Sigmoid colon (tissue), 4 donors: Measurements from ENCODE around the gene VPS45.
"Not testable (repeated sequence)": the region's sequence is repeated elsewhere in the genome, so short reads cannot be mapped to it uniquely, and the experiment has no call there.

Experiments
- POLR2A ChIP-seq, 2 donors: fragments of 450-650 bp; IDR thresholded peaks; one replicate each; pipeline ENCODE4 v1.6.1; 2016; ENCODE audit warnings: antibody characterized with exemption in 2 of 2, mild to moderate bottlenecking in 2 of 2, moderate library complexity in 2 of 2
- POLR2AphosphoS5 ChIP-seq, 4 donors: sonication (generic); formaldehyde crosslinking; IDR thresholded peaks; one replicate each; pipeline ENCODE4 v1.6.1; 2017; ENCODE audit warnings: antibody characterized with exemption in 4 of 4
- TF ChIP-seq, protein P1 (sequence below), 4 experiments: fragments of 450-650 bp in 3 of 4; fragments of 200-600 bp in 1 of 4; IDR thresholded peaks; one replicate each; pipeline ENCODE4 v1.5.1; 2016 to 2019; ENCODE audit warnings: antibody characterized with exemption in 4 of 4, mild to moderate bottlenecking in 3 of 4, moderate library complexity in 2 of 4

DNA sequence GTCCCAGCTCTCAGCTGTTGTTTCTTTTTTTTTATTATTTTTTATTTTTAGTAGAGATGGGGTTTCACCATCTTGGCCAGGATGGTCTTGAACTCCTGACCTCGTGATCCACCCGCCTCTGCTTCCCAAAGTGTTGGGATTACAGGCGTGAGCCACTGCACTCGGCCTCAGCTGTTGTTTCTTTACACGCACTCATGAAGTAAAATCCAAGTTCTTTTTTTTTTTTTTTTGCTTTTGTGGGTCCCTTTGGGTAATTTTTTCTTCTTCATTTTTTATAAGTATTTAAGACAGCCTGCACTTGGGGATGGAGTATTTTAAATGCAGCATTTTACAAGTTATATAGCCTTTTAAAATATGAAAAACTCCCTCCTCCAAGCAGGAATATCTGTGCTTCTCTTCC lies 78.4 kb downstream of the VPS45 start:
- not testable (repeated sequence) for TF ChIP-seq POLR2AphosphoS5, POLR2A (IDR thresholded peaks at IDR 0.05)
- TF ChIP-seq, protein P1, sequence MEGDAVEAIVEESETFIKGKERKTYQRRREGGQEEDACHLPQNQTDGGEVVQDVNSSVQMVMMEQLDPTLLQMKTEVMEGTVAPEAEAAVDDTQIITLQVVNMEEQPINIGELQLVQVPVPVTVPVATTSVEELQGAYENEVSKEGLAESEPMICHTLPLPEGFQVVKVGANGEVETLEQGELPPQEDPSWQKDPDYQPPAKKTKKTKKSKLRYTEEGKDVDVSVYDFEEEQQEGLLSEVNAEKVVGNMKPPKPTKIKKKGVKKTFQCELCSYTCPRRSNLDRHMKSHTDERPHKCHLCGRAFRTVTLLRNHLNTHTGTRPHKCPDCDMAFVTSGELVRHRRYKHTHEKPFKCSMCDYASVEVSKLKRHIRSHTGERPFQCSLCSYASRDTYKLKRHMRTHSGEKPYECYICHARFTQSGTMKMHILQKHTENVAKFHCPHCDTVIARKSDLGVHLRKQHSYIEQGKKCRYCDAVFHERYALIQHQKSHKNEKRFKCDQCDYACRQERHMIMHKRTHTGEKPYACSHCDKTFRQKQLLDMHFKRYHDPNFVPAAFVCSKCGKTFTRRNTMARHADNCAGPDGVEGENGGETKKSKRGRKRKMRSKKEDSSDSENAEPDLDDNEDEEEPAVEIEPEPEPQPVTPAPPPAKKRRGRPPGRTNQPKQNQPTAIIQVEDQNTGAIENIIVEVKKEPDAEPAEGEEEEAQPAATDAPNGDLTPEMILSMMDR (IDR thresholded peaks at IDR 0.05), result not testable (repeated sequence)
